Fibroblast of lung (primary cell): ENCODE data around the gene BCKDK. TPM values are rescaled to one million over a fixed set of nuclear protein-coding genes. Genes with fewer than 3 reads are reported as not detected.

ENCODE experiments used
- DNase-seq, 2 donors: peaks; one replicate each; pipeline versions ENCODE4 v3.0.0 to v3.0.0-alpha.2; 2010; ENCODE audit warnings: low read depth in 2 of 2
- H2AFZ ChIP-seq: 2 replicates; pipeline ENCODE4 v1.5.1; 2012; ENCODE audit warnings: low read length, control low read depth, inconsistent platforms
- H3K27ac ChIP-seq: 2 replicates; pipeline ENCODE4 v1.5.1; 2011; ENCODE audit warnings: low read length, control low read depth; ENCODE audit not compliant: insufficient read depth
- H3K27me3 ChIP-seq: 2 replicates; pipeline ENCODE4 v1.5.1; 2011; ENCODE audit warnings: mild to moderate bottlenecking, low read length; ENCODE audit not compliant: control insufficient read depth, insufficient read depth
- H3K36me3 ChIP-seq: 2 replicates; pipeline ENCODE4 v1.5.1; 2011; ENCODE audit warnings: low read length; ENCODE audit not compliant: control insufficient read depth, insufficient read depth
- H3K4me1 ChIP-seq: 2 replicates; pipeline ENCODE4 v1.5.1; 2011; ENCODE audit warnings: low read length; ENCODE audit not compliant: control insufficient read depth, insufficient read depth; ENCODE audit errors: extremely low read depth
- H3K4me2 ChIP-seq: 2 replicates; pipeline ENCODE4 v1.5.1; 2011; ENCODE audit warnings: low read length, control low read depth; ENCODE audit not compliant: insufficient read depth; ENCODE audit errors: extremely low read depth
- H3K4me3 ChIP-seq, 4 experiments: fragments of 200-600 bp in 1 of 4; sonication (generic) in 1 of 4; replicated peaks in 1 of 4; 2 replicates each; pipeline ENCODE4 v1.5.1; 2011 to 2016; ENCODE audit warnings: low read length in 4 of 4, low read depth in 3 of 4, mild to moderate bottlenecking in 3 of 4, control low read depth in 2 of 4, inconsistent platforms in 1 of 4, mixed read lengths in 1 of 4; ENCODE audit not compliant: insufficient read depth in 1 of 4; ENCODE audit errors: control extremely low read depth in 1 of 4
- H3K79me2 ChIP-seq: 2 replicates; pipeline ENCODE4 v1.5.1; 2012; ENCODE audit warnings: mild to moderate bottlenecking, low read length, inconsistent platforms; ENCODE audit not compliant: control insufficient read depth, insufficient read depth
- H3K9ac ChIP-seq: 2 replicates; pipeline ENCODE4 v1.5.1; 2011; ENCODE audit warnings: mild to moderate bottlenecking, low read length, control low read depth; ENCODE audit not compliant: insufficient read depth
- H3K9me3 ChIP-seq: 2 replicates; pipeline ENCODE4 v1.5.1; 2012; ENCODE audit warnings: low read depth, low read length; ENCODE audit not compliant: control insufficient read depth, insufficient read depth
- H4K20me1 ChIP-seq: 2 replicates; pipeline ENCODE4 v1.5.1; 2011; ENCODE audit warnings: low read length; ENCODE audit not compliant: control insufficient read depth, insufficient read depth; ENCODE audit errors: extremely low read depth
- EZH2 ChIP-seq: IDR thresholded peaks from 2 replicates; pipeline ENCODE4 v1.5.1; 2012; ENCODE audit warnings: low read length, control low read depth, mild to moderate bottlenecking; ENCODE audit errors: missing control alignments
- polyA plus RNA-seq, 2 donors: library from polyadenylated mRNA; depleted of rRNA in 1 of 2; stranded (reverse) in 1 of 2; unstranded in 1 of 2; fragments of >200 nt; gene quantifications; 2 replicates each; pipeline ENCODE4 v1.2.1, GENCODE V29; 2011 to 2012; ENCODE audit warnings: missing spikeins in 1 of 2
- total RNA-seq: library from RNA; depleted of rRNA; stranded (reverse); fragments of >200 nt; gene quantifications from 2 replicates; pipeline ENCODE4 v1.2.1, GENCODE V29; 2014
- TF ChIP-seq, protein P1 (sequence below), 2 donors: IDR thresholded peaks in 1 of 2; conservative IDR thresholded peaks in 1 of 2; 1 replicate in 1 of 2; 2 replicates in 1 of 2; pipeline ENCODE4 v1.5.1; 2011 to 2012; ENCODE audit warnings: low read length in 2 of 2, control low read depth in 1 of 2, inconsistent platforms in 1 of 2, low read depth in 1 of 2, mild to moderate bottlenecking in 1 of 2

The BCKDK gene
- total and polyA plus RNA-seq, 2 donors (not counting 1 experiment from before 2014, with no cell fraction given) = 18.5 to 34.8 TPM

DNA sequence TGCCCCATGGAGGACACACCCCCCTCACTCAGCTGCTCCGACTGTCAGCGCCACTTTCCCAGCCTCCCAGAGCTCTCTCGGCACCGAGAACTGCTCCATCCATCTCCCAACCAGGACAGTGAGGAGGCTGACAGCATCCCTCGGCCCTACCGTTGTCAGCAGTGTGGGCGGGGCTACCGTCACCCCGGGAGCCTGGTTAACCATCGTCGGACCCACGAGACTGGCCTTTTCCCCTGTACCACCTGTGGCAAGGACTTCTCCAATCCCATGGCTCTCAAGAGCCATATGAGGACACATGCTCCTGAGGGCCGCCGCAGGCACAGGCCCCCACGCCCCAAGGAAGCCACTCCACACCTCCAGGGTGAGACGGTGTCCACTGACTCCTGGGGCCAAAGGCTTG is 31.9 kb upstream of the BCKDK start:
- Histone ChIP-seq H4K20me1 (no peaks in the 10 kb centered on the region), H3K27me3 (no peaks in the 10 kb centered on the region), H3K27ac (no peak overlapping the region), H3K9me3 (no peaks in the 10 kb centered on the region), H3K4me2 (no peak overlapping the region), H3K4me3 (no peak overlapping the region), H3K36me3 (peaks cover 35% of the 10 kb centered on the region), H3K9ac (no peak overlapping the region), H2AFZ (no peak overlapping the region), H3K79me2 (peaks cover 61% of the 10 kb centered on the region), H3K4me1 (no peaks in the 10 kb centered on the region)
- DNase-seq = no peak
- no peak for TF ChIP-seq EZH2
- TF ChIP-seq, protein P1, sequence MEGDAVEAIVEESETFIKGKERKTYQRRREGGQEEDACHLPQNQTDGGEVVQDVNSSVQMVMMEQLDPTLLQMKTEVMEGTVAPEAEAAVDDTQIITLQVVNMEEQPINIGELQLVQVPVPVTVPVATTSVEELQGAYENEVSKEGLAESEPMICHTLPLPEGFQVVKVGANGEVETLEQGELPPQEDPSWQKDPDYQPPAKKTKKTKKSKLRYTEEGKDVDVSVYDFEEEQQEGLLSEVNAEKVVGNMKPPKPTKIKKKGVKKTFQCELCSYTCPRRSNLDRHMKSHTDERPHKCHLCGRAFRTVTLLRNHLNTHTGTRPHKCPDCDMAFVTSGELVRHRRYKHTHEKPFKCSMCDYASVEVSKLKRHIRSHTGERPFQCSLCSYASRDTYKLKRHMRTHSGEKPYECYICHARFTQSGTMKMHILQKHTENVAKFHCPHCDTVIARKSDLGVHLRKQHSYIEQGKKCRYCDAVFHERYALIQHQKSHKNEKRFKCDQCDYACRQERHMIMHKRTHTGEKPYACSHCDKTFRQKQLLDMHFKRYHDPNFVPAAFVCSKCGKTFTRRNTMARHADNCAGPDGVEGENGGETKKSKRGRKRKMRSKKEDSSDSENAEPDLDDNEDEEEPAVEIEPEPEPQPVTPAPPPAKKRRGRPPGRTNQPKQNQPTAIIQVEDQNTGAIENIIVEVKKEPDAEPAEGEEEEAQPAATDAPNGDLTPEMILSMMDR (conservative IDR thresholded peaks at IDR 0.05 in 1 of 2, IDR thresholded peaks at IDR 0.05 in 1 of 2; ENCODE audit: low read depth in 1 of 2, low read length in 2 of 2) = no peak

- DNase-seq = no peak
- TF ChIP-seq, protein P1 (conservative IDR thresholded peaks at IDR 0.05 in 1 of 2, IDR thresholded peaks at IDR 0.05 in 1 of 2; ENCODE audit: low read depth in 1 of 2, low read length in 2 of 2) = no peak
- no peak for TF ChIP-seq EZH2
- Histone ChIP-seq H3K36me3 (peaks cover 35% of the 10 kb centered on the region), H3K4me3 (no peak overlapping the region), H3K79me2 (peaks cover 54% of the 10 kb centered on the region), H3K9me3 (no peaks in the 10 kb centered on the region), H3K27ac (no peak overlapping the region), H3K4me1 (no peaks in the 10 kb centered on the region), H3K4me2 (no peak overlapping the region), H4K20me1 (no peaks in the 10 kb centered on the region), H3K27me3 (no peaks in the 10 kb centered on the region), H2AFZ (no peak overlapping the region), H3K9ac (no peak overlapping the region)
These were observed 31.2 kb upstream of the BCKDK start for GRCh38 chr16:31077024-31077423.

- H3K27me3 ChIP-seq = no peaks in the 10 kb centered on the region
- no peak overlapping the region for H3K4me2 ChIP-seq
- H3K9me3 ChIP-seq = no peaks in the 10 kb centered on the region
- no peak for DNase-seq
- H3K4me3 ChIP-seq = no peak overlapping the region
- TF ChIP-seq EZH2 = no peak
- TF ChIP-seq, protein P1 (conservative IDR thresholded peaks at IDR 0.05 in 1 of 2, IDR thresholded peaks at IDR 0.05 in 1 of 2; ENCODE audit: low read depth in 1 of 2, low read length in 2 of 2) = no peak
- no peaks in the 10 kb centered on the region for H4K20me1 ChIP-seq
- no peaks in the 10 kb centered on the region for H3K4me1 ChIP-seq
- H3K27ac ChIP-seq = no peak overlapping the region
- peaks cover 35% of the 10 kb centered on the region for H3K36me3 ChIP-seq
- H2AFZ ChIP-seq = no peak overlapping the region
- no peak overlapping the region for H3K9ac ChIP-seq
- H3K79me2 ChIP-seq = peaks cover 46% of the 10 kb centered on the region
These were observed 30.4 kb upstream of the BCKDK start for GRCh38 chr16:31077592-31078396.
